Heart left ventricle (tissue), 16 donors: Measurements from ENCODE around the gene PREX1. TPM values are rescaled to one million over a fixed set of nuclear protein-coding genes. Genes with fewer than 3 reads are reported as not detected.

Experiments used
- ATAC-seq, 4 donors: fragments of 200-7000 bp; cut with Tn5 transposase; one replicate each; pipeline ENCODE4 v1.9.1; 2020 to 2022; ENCODE audit warnings: moderate library complexity in 4 of 4, mild to moderate bottlenecking in 3 of 4, moderate number of reproducible peaks in 1 of 4
- DNase-seq, 5 donors: peaks; one replicate each; pipeline ENCODE4 v3.0.0-alpha.2; 2020
- H3K27ac ChIP-seq, 12 donors: fragments of 200-600 bp; sonication (generic) in 4 of 12; one replicate each; pipeline versions ENCODE4 v1.5.0 to v1.8.0; 2016 to 2022; ENCODE audit warnings: mild to moderate bottlenecking in 2 of 12
- H3K27me3 ChIP-seq, 9 donors: fragments of 200-600 bp; sonication (generic) in 2 of 9; one replicate each; pipeline versions ENCODE4 v1.5.1 to v1.8.0; 2016 to 2022; ENCODE audit warnings: mild to moderate bottlenecking in 3 of 9
- H3K36me3 ChIP-seq, 9 donors: fragments of 200-600 bp; sonication (generic) in 2 of 9; one replicate each; pipeline versions ENCODE4 v1.5.0 to v1.8.0; 2018 to 2022; ENCODE audit warnings: mild to moderate bottlenecking in 2 of 9
- H3K4me1 ChIP-seq, 12 donors: fragments of 200-600 bp; sonication (generic) in 4 of 12; one replicate each; pipeline versions ENCODE4 v1.5.0 to v1.8.0; 2016 to 2022; ENCODE audit warnings: mild to moderate bottlenecking in 3 of 12
- H3K4me3 ChIP-seq, 12 donors: fragments of 200-600 bp; sonication (generic) in 4 of 12; one replicate each; pipeline versions ENCODE4 v1.5.0 to v1.8.0; 2017 to 2022; ENCODE audit warnings: mild to moderate bottlenecking in 9 of 12, moderate library complexity in 4 of 12
- H3K9me3 ChIP-seq, 12 donors: fragments of 200-600 bp; sonication (generic) in 4 of 12; one replicate each; pipeline versions ENCODE4 v1.5.0 to v1.8.0; 2016 to 2022; ENCODE audit warnings: mild to moderate bottlenecking in 1 of 12
- CTCF ChIP-seq, 12 donors: fragments of 200-600 bp; sonication (generic) in 4 of 12; IDR thresholded peaks; one replicate each; pipeline versions ENCODE4 v1.5.0 to v1.8.0; 2018 to 2022; ENCODE audit warnings: antibody characterized with exemption in 12 of 12, mild to moderate bottlenecking in 5 of 12
- POLR2A ChIP-seq, 2 donors: fragments of 450-650 bp; IDR thresholded peaks; one replicate each; pipeline ENCODE4 v1.6.1; 2017; ENCODE audit warnings: antibody characterized with exemption in 2 of 2, mild to moderate bottlenecking in 2 of 2, moderate library complexity in 2 of 2
- WGBS, 4 donors: extraction: QIAGEN DNeasy Blood & Tissue Kit in 2 of 4; methylation state at CpG; one replicate each; pipeline versions ENCODE4 v1.1.5 to v1.1.7; 2013 to 2018; 5-methylcytosine and 5-hydroxymethylcytosine counted together
- intact Hi-C, 10 donors: fragments of 100-400 bp; cut with DNase I; formaldehyde crosslinking; loops; one replicate each; pipeline versions ENCODE4 v1.11.1 to v1.14.2; 2022
- polyA plus RNA-seq, 2 donors: library from polyadenylated mRNA; stranded (reverse); fragments of 200-250 nt; gene quantifications; one replicate each; pipeline ENCODE4 v1.2.3, GENCODE V29; 2013
- total RNA-seq, 9 donors: library from RNA; depleted of rRNA in 2 of 9; stranded (reverse); fragments of >200 nt in 2 of 9; fragmentation: NEBNext Ultra II Directional in 3 of 9; extraction: Animal tissue kit (Norgen Biotek cat#: 25700) in 3 of 9; gene quantifications; one replicate each; pipeline versions ENCODE4 v1.1.0 to v1.2.4, GENCODE V29; 2016 to 2023
- donor health status: ischemic (EF 13 %, LVEDD 7.1; RV severe dilation, severe dysfunction).
- donor health status: healthy with polysubstance abuse.
- donor health status: DM: no; HTN: yes; CAD: no.
- donor health status: DM: no; HTN: no; CAD: no.
- donor health status: ischemic (EF 25% LVEDD 6.9; RV normal size, moderate dysfunction).
- donor health status: ischemic (EF 25% LVEDD 5.7; RV mildly dilated, moderate dysfunction).
- donor health status: healthy.
- donor health status: DM: yes; HTN: yes; CAD: no.
- donor health status: ischemic (EF 35%, LVEDD 5.7; RV mildly dilated, moderate dysfunction).
- donor health status: nonischemic (EF 11% LVEDD 7.7; RV severe dilation, severe dysfunction).
- donor health status: DM: yes; HTN: yes; CAD: no.
- donor health status: PGD.
- donor health status: ischemic (EF 29% LVEDD 5.4; RV normal size, mild dysfunction).
- donor health status: nonischemic (EF 23%, LVEDD 6.1; RV moderate dilation, normal function).

PREX1 gene
- total and polyA plus RNA-seq, 11 donors, result 7.2 to 41.5 (median 11.9) TPM

- no peaks in the 10 kb centered on the region for H3K9me3 ChIP-seq
- H3K4me3 ChIP-seq, result no peak overlapping the region
- H3K4me1 ChIP-seq, result peaks cover 19 to 67% (median 57%) of the 10 kb centered on the region in 12 donors
- no peak for TF ChIP-seq CTCF (IDR thresholded peaks at IDR 0.05)
- no peak for TF ChIP-seq POLR2A (IDR thresholded peaks at IDR 0.05)
- H3K36me3 ChIP-seq, result peaks cover 0 to 79% (median 0%) of the 10 kb centered on the region in 9 donors
- DNase-seq (peak in 4 of 5 donors; percentile 48 to 66 (median 54)), ATAC-seq (peak in 3 of 4 donors; percentile 19 to 43 (median 31))
- no peaks in the 10 kb centered on the region for H3K27me3 ChIP-seq
- WGBS, 4 donors, result 49 to 64% (median 59%) methylated on average over 17 to 19 of the region's 19 CpGs
- intact Hi-C loops, result loop anchor here in 7 of 10 donors (2.0 to 10.0 kb wide), 5 partner anchors 66 to 141 kb away; partner anchors contain the start of gene PREX1 (in 6 of the 7)
- peak overlapping the region in 6 of 12 donors; percentile 4 to 40 (median 26) for H3K27ac ChIP-seq
Measured at GRCh38 chr20:48686238-48687116, 141.3 kb downstream of the PREX1 start.

DNA sequence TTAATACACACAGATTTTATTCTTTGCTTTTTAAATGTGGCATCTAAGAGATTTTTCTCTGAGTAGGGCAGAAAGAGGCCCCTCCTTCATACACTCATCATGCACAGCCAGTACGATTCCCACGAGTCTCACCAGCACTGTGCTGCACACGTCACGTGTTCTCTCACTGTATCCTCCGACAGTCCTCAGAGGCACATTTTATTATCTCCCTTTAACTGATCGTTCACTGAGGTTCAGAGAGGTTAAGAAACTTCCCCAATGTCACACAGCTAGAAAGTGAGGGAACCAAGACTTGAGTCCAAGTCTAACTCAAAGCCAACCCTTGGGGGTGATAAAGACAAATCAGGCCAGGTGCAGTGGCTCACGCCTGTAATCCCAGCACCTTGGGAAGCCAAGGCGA lies 142.5 kb downstream of the PREX1 start:
- Histone ChIP-seq H3K27me3 (no peaks in the 10 kb centered on the region), H3K4me3 (no peak overlapping the region), H3K4me1 (peaks cover 19 to 64% (median 57%) of the 10 kb centered on the region in 12 donors), H3K36me3 (peaks cover 0 to 79% (median 0%) of the 10 kb centered on the region in 9 donors), H3K27ac (no peak overlapping the region), H3K9me3 (no peaks in the 10 kb centered on the region)
- ATAC-seq, result no peak
- WGBS, 4 donors, result 74 to 82% (median 81%) methylated on average over 8 of the region's 8 CpGs
- TF ChIP-seq CTCF (IDR thresholded peaks at IDR 0.05) (no peak), POLR2A (IDR thresholded peaks at IDR 0.05) (no peak)
- intact Hi-C loops, result loop anchor here in 7 of 10 donors (5.0 to 10.0 kb wide), 4 partner anchors 67 to 142 kb away; partner anchors contain the start of gene PREX1 (in 6 of the 7)
- no peak for DNase-seq

- peaks cover 0 to 81% (median 0%) of the 10 kb centered on the region in 9 donors for H3K36me3 ChIP-seq
- no peak overlapping the region for H3K4me3 ChIP-seq
- H3K9me3 ChIP-seq, result no peaks in the 10 kb centered on the region
- 58 to 72% (median 68%) methylated on average over 14 of the region's 14 CpGs for whole genome bisulfite sequencing, 4 donors
- no peak for ATAC-seq
- intact Hi-C loops, result loop anchor here in 8 of 10 donors (5.0 to 10.0 kb wide), 6 partner anchors 68 to 143 kb away; partner anchors contain the start of gene PREX1 (in 6 of the 8)
- DNase-seq, result no peak
- H3K27ac ChIP-seq, result no peak overlapping the region
- TF ChIP-seq CTCF (IDR thresholded peaks at IDR 0.05), result no peak
- no peak for TF ChIP-seq POLR2A (IDR thresholded peaks at IDR 0.05)
- H3K4me1 ChIP-seq, result peaks cover 19 to 64% (median 57%) of the 10 kb centered on the region in 12 donors
- no peaks in the 10 kb centered on the region for H3K27me3 ChIP-seq
Measured at GRCh38 chr20:48684501-48685041, 143.2 kb downstream of the PREX1 start.
